ENCODE measurements around the gene ERGIC1.

ERGIC1 gene

DNA sequence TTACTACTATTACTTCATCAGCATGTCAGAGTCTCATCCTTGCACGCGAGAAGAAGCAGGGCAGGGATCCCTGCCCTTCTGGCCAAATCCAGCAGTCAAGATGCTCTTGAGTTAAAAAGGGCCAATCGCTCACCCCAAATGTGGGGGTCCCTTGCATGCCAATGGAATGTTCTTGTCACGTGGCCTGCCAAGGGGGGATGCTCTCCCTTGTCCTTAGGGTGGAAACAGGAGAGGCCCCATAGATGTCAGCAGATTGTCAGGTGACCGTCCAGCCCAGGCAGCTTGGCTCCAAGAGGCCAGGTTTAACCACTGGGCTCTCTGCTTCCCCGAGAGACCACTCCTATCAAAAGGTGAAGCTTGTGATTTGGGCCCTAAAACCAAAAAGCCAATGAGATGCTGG, 37.7 kb upstream of the ERGIC1 start:
- Histone ChIP-seq H3K9ac (no peak overlapping the region), H3K79me2 (no peaks in the 10 kb centered on the region), H3K4me3 (ENCODE audit: low read depth, low read length) (no peak overlapping the region), H3K4me1 (peaks cover 4% of the 10 kb centered on the region), H3K27me3 (ENCODE audit: control insufficient read depth, insufficient read depth, low read length) (no peaks in the 10 kb centered on the region), H3K4me2 (ENCODE audit: low read length) (no peak overlapping the region), H3K9me3 (ENCODE audit: control insufficient read depth, low read length) (no peaks in the 10 kb centered on the region), H3K36me3 (ENCODE audit: control insufficient read depth, insufficient read depth, low read length) (no peaks in the 10 kb centered on the region), H3K27ac (no peak overlapping the region), H2AFZ (no peak overlapping the region)
- TF ChIP-seq, protein P1, sequence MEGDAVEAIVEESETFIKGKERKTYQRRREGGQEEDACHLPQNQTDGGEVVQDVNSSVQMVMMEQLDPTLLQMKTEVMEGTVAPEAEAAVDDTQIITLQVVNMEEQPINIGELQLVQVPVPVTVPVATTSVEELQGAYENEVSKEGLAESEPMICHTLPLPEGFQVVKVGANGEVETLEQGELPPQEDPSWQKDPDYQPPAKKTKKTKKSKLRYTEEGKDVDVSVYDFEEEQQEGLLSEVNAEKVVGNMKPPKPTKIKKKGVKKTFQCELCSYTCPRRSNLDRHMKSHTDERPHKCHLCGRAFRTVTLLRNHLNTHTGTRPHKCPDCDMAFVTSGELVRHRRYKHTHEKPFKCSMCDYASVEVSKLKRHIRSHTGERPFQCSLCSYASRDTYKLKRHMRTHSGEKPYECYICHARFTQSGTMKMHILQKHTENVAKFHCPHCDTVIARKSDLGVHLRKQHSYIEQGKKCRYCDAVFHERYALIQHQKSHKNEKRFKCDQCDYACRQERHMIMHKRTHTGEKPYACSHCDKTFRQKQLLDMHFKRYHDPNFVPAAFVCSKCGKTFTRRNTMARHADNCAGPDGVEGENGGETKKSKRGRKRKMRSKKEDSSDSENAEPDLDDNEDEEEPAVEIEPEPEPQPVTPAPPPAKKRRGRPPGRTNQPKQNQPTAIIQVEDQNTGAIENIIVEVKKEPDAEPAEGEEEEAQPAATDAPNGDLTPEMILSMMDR (IDR thresholded peaks at IDR 0.05), result no peak

DNA sequence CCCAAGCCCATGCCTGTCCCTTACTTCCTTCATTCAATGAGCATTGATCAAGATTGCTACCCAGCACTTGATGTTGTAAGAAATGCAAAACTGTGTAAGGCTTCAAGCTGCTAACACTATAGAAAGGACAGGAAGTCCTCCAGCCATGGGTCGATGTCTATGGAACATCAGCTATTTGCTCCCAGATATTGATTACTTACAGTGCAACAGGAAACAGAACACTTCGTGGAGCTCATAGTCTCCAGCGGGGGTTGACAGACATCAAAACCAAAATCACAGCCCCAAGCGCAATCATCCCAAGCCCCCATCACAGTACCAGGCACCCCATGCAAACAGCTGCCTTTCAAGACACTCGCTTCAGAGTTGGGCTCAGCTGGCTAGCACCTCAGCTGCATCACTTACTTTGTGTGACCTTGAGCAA, 36.3 kb upstream of the ERGIC1 start:
- Histone ChIP-seq H3K4me1 (no peaks in the 10 kb centered on the region), H3K27ac (no peak overlapping the region), H3K79me2 (no peaks in the 10 kb centered on the region), H3K9ac (no peak overlapping the region), H2AFZ (no peak overlapping the region), H3K4me3 (ENCODE audit: low read depth, low read length) (no peak overlapping the region), H3K4me2 (ENCODE audit: low read length) (no peak overlapping the region), H3K36me3 (ENCODE audit: control insufficient read depth, insufficient read depth, low read length) (no peaks in the 10 kb centered on the region), H3K9me3 (ENCODE audit: control insufficient read depth, low read length) (no peaks in the 10 kb centered on the region), H3K27me3 (ENCODE audit: control insufficient read depth, insufficient read depth, low read length) (no peaks in the 10 kb centered on the region)
- TF ChIP-seq, protein P1 (IDR thresholded peaks at IDR 0.05), result no peak

DNA sequence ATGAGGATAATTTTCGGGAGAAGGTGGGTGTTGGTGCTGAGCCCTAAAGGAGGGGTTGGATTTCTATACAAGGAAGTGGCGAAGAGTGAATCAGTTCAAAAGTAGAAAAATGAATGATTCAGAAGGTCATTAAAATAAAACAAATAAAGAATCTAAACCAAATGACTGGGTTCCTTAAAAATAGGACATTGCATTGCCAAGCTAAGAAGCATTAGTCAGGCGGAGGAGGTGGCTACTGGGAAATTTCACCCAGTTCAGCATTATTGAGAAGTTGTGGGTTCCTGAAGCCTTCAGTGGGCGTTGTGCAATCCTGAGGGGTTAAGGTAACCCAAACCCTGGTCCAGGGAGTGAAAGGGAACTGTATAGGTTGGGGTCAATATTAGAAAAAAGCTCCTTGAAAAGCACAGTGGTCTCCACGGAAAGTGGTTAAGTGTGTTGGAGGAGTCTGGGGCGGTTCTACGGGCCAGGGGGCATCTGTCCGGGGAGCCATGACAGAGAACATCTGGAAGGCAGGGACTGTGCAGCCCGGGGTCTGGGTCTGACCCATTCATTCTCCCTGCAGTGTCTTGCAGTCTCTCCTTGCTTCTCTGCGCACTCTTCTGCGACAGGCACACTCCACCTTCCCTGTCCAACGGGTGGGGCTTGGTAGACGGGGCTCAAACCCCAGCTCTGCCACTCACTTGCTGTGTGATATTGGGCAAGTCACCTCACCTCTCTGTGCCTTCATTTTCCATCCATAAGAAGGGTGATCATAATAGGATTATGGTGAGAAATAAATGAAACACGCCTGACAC, 35.4 kb upstream of the ERGIC1 start:
- Histone ChIP-seq H3K9me3 (ENCODE audit: control insufficient read depth, low read length) (no peaks in the 10 kb centered on the region), H3K9ac (no peak overlapping the region), H3K27ac (no peak overlapping the region), H2AFZ (no peak overlapping the region), H3K36me3 (ENCODE audit: control insufficient read depth, insufficient read depth, low read length) (no peaks in the 10 kb centered on the region), H3K4me1 (no peaks in the 10 kb centered on the region), H3K79me2 (no peaks in the 10 kb centered on the region), H3K4me2 (ENCODE audit: low read length) (no peak overlapping the region), H3K4me3 (ENCODE audit: low read depth, low read length) (no peak overlapping the region), H3K27me3 (ENCODE audit: control insufficient read depth, insufficient read depth, low read length) (no peaks in the 10 kb centered on the region)
- TF ChIP-seq, protein P1 (IDR thresholded peaks at IDR 0.05), result no peak

DNA sequence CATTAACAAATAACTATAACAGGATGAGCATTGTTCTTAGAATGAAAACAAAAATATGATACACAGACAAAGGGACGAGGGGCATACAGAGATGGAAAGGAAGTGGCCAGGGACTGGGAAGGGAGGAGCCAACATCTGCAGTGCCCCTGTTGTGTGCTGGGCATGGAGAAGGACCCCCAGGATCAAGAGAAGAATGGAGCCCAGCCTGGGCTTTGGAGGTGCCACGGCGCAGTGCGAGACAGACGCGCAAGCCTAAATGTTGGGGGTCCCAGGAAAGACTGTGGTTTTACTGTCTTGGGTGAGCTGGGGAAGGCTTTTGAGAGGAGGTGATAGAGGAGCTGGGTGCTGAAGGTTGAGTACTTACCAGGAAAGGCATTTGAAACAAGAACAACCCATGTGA, 34.6 kb upstream of the ERGIC1 start:
- Histone ChIP-seq H3K27me3 (ENCODE audit: control insufficient read depth, insufficient read depth, low read length) (no peaks in the 10 kb centered on the region), H3K79me2 (no peaks in the 10 kb centered on the region), H2AFZ (no peak overlapping the region), H3K27ac (no peak overlapping the region), H3K9ac (no peak overlapping the region), H3K4me2 (ENCODE audit: low read length) (no peak overlapping the region), H3K4me3 (ENCODE audit: low read depth, low read length) (no peak overlapping the region), H3K9me3 (ENCODE audit: control insufficient read depth, low read length) (no peaks in the 10 kb centered on the region), H3K4me1 (no peaks in the 10 kb centered on the region), H3K36me3 (ENCODE audit: control insufficient read depth, insufficient read depth, low read length) (no peaks in the 10 kb centered on the region)
- TF ChIP-seq, protein P1 (IDR thresholded peaks at IDR 0.05), result no peak

DNA sequence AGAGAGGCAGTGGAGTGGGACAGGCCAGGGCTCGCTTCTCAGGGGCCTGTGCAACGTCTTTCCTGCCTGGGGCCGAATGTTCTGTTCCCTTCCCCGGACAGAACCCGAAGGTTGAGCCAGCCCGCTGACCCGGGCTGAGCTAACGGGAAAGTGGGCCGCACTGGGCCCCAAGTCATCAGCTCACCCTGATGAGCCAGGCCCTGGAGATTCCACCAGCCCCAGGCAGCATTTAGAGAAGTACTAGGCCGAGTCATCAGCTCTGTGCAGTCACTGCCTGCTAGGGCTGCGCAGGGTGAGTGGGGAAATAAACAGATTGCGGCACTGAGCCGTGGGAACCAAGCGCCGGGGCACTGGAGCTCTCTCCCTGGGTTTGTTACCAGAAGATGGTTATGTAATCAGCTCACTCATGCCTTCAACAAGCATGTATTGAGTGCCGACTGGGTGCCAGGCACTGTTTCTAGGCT, 33.9 kb upstream of the ERGIC1 start:
- no peaks in the 10 kb centered on the region for H3K4me1 ChIP-seq
- H3K27me3 ChIP-seq (ENCODE audit: control insufficient read depth, insufficient read depth, low read length), result no peaks in the 10 kb centered on the region
- no peak overlapping the region for H2AFZ ChIP-seq
- no peaks in the 10 kb centered on the region for H3K9me3 ChIP-seq (ENCODE audit: control insufficient read depth, low read length)
- TF ChIP-seq, protein P1 (IDR thresholded peaks at IDR 0.05), result no peak
- no peaks in the 10 kb centered on the region for H3K36me3 ChIP-seq (ENCODE audit: control insufficient read depth, insufficient read depth, low read length)
- H3K27ac ChIP-seq, result no peak overlapping the region
- no peak overlapping the region for H3K9ac ChIP-seq
- H3K4me2 ChIP-seq (ENCODE audit: low read length), result no peak overlapping the region
- no peak overlapping the region for H3K4me3 ChIP-seq (ENCODE audit: low read depth, low read length)
- H3K79me2 ChIP-seq, result no peaks in the 10 kb centered on the region

Data from parathyroid adenoma (tissue), 2 donors.